ENCODE results near the gene FCRLB.
"Not testable (repeated sequence)": the region's sequence is repeated elsewhere in the genome, so short reads cannot be mapped to it uniquely, and the experiment has no call there.

The FCRLB gene, protein sequence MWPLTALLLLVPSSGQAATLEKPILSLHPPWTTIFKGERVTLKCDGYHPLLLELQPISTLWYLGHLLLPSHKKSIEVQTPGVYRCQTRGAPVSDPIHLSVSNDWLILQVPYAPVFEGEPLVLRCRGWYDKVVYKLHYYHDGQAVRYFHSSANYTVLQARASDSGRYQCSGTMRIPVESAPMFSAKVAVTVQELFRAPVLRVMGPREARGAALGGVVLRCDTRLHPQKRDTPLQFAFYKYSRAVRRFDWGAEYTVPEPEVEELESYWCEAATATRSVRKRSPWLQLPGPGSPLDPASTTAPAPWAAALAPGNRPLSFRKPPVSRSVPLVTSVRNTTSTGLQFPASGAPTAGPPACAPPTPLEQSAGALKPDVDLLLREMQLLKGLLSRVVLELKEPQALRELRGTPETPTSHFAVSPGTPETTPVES

DNA sequence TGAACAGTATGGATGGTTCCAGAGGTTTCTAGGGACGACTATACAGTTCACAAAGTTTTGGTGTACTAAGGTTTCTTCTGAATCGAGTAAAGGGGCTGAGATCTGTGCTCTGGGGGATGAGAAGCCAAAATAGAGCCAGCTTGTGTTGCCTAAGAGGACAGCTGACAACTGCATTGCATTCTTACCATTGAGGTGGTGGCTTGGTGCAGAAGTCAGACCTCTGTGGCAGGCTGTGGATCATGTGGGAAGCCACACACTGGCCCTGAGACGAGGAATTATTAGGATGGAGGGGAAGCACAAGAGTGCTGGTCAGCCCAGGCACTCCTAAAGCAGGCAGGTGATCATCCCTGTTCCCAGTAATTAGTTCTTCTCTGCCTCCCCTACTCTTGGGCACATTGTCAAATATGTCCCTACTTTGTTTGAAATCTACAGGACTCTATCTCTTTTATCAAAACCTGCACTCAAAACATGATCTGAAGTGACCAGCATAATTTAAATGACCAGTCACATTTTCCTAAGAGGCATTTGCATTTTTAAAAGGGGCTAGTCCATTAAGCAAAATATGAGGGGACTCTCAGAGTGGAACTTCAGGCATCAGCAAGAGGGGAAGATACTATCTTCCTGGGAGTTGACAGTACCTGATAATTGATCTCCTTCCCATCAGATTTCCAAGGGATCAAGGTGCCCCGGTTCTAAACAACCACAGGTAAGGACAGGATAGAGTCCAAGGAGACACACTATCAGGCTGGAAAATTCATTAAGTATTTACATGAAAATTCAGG, at the start of gene FCRLB:
Gene FCRLB, plus strand, starts transcription at position 589 of the 782 bp plus-strand sequence. CDS start 1,129 bp downstream, outside the sequence.
- DNase-seq (ENCODE audit: low read depth) = no peak

DNA sequence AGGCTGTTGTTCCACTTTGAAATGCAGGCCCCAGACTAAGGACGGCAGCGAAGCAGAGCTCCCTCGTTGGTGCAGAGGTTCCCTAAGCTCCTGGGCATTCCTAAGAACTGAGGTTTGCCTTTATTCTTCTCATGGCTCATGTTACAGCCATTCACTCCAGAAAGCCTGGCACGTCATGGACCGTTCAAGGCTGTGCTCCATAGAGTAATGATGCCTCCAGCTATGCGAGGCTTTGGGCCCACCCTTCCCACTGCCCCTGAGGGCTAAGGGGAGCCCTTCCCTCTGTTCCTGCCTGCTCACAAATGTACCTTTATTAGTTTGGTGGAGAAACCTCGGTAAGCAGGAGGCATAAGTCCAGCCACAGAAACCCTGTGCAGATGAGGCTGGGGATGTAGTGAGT, 47.9 kb upstream of the FCRLB start:
- not testable (repeated sequence) for DNase-seq (ENCODE audit: low read depth)

DNA sequence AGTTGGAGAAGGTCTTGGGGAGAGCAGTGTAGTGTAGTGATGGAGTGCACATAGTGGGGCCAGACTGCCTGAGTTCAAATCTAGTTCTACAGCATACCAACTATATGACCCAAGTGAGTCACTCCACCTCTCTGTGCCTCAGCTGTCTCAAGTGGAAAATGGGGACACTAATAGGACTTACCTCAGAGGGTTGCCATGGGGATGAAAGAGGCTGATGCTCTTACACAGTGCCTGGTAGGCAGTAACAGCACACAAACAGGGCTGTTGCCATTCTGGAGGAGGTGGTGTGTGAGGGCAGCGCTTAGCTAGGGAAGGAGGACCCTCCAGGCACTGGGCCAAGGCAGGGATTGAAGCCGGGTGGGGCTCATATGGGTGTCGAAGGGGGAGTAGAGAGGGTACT, 46.9 kb upstream of the FCRLB start:
- DNase-seq (ENCODE audit: low read depth) = not testable (repeated sequence)

DNA sequence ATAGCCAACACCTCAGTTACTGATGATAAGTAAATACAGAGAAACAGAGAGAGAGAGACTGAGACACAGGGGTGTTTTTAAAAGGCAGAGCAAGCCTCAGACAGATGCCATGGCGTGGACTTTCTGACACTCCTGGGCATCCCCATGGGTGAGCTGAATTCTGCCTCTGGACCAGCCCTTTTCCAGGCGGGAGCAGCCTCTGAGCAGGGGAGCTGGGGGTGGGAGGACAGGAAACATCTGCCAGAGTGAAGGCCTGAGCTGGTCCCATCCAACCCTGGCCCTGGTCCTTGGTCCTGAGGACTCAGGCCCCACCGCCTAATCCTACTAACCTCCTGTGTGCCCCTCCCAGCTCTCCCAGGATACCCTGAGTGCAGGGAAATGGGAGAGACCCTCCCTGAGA, 46.4 kb upstream of the FCRLB start:
- not testable (repeated sequence) for DNase-seq (ENCODE audit: low read depth)

DNA sequence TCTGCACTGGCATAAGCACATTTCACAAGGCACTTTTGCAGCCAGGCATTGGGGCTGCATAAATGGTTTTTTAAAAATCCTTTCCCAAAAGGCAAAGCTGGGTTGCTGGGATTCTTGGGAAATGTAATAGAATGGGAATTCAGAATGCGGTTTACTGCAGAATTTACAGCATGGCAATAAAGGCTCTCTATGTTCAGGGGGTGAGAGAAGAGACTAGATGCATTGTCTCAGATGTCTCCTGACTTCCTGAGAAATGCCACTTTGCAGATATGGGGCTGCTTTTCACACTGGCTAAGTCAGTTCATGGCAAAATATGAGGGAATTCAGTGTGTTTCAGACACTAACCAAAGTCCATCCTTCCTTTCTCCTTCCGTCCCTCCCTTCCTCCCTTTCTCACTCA, 44.9 kb upstream of the FCRLB start:
- DNase-seq (ENCODE audit: low read depth) = no peak

DNA sequence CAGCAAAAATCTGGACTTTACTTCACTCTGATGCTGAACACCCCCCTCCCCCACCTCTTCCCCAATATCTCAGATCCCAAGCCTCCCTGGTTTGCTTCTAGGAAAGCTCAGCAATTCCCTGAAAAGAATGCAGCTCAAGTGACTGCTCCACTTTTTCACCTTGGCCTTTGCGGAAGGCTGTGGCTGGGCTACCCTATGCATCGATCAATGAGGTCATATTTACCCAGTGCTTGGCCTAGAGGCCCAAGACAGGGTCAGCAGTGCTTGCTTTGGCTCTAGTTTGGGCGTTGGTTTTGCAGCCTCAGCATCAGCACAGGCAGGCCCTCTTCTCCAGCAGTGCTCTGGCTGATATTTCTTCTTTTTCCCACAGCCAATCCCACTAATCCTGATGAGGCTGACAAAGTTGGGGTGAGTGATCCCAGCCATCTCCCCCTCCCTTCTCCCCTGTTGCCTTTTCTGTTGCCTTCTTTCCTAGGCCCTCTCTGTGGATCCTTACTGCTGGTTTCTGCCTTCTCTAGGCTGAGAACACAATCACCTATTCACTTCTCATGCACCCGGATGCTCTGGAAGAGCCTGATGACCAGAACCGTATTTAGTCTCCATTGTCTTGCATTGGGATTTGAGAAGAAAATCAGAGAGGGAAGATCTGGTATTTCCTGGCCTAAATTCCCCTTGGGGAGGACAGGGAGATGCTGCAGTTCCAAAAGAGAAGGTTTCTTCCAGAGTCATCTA, 44.2 kb upstream of the FCRLB start:
- no peak for DNase-seq (ENCODE audit: low read depth)

DNA sequence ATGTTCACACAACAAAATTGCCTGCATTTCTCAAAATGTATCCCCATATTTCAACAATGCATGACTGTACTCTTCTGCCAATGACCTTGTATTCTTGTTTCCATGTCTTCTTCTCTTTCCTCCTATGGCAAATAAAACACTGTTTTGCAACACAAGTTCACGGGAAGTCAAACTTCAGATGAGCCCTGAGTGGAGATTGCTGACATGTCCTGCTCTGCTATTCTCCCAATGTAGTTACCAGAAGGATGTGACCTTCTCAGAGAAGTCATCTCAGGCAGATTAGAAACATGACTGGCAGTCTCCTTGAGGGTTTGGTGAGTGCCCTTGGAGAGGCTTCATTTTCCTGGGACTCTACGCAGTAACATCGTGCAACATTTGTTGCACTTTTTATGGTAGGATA, 42.8 kb upstream of the FCRLB start:
- DNase-seq (ENCODE audit: low read depth) = no peak

DNA sequence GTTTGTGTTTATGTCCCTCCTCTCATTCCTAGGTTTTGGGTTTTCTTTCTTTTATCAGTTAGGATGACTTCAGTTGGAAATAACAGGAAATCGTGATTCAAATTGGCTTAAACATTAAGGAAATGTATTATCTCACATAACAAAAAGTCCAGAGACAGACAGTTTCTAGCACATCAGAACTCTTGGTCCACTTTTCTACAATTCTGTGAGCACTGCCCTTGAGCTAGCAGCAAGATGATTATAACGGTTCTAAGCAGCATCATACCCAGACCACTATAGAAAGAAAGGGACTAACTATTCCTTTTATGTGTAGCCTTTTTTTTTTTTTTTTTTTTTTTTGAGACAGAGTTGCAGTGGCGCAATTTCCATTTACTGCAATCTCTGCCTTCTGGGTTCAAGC, 39.5 kb upstream of the FCRLB start:
- DNase-seq (ENCODE audit: low read depth) = no peak

DNA sequence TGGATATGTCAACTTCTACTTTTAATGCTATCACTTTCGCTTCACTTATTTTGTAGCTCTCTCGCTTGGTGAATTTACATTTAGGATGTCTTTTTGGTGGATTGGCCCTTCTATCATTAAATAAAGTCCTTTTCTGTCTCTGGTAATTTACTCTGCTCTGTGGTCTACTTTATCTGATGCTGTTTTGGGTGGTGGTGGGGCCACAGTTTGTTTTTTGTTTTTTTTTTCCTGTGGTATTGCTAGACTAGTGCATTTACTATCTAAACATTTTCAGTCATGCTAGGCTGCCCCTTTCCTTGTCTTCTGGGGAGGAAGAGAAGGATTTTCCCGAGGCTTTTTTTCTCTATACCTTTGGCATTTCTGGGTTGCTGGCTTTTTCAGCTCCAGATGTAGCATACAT, 32.4 kb upstream of the FCRLB start:
- no peak for DNase-seq (ENCODE audit: low read depth)

DNA sequence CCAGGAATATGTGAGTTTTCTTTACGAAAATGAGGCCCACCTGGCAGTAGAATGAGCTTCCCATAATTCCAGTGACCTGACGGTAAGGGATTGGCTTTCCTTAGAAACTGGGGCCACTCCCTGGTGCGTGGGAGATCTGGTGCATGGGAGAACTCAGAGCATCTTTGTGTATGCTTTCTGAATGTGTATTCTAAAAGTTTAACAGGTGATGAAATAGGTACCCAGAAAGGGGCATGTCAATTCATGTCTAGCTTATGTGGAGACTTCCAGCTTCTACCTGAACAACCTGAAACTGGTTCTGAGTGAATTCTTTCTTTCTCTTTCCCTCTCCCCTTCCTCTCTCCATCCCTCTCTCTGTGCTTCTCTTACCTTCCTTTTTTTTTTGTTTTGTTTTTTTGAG, 29.5 kb upstream of the FCRLB start:
- no peak for DNase-seq (ENCODE audit: low read depth)

DNA sequence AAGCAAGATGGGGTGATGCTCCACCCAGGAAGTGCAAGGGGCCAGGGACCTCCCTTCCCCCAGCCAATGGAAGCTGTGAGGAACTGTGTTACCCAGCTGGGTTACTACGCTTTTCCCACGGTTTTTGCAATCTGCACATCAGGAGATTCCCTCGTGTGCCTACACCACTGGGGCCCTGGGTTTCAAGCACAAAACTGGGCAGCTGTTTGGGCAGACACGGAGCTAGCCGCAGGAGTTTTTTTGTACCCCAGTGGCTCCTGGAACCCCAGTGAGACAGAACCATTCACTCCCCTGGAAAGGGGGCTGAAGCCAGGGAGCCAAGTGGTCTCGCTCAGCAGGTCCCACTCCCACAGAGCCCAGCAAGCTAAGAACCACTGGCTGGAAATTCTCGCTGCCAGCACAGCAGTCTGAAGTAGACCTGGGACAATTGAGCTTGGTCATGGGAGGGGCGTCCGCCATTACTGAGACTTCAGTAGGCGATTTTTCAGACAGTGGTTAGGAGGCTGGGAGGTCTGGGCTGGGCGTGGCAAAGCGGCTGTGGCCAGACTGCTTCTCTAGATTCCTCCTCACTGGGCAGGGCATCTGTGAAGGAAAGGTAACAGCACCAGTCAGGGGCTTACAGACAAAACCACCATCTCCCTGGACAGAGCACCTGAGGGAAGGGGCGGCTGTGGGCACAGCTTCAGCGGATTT, 28.2 kb upstream of the FCRLB start:
- DNase-seq (ENCODE audit: low read depth) = not testable (repeated sequence)

DNA sequence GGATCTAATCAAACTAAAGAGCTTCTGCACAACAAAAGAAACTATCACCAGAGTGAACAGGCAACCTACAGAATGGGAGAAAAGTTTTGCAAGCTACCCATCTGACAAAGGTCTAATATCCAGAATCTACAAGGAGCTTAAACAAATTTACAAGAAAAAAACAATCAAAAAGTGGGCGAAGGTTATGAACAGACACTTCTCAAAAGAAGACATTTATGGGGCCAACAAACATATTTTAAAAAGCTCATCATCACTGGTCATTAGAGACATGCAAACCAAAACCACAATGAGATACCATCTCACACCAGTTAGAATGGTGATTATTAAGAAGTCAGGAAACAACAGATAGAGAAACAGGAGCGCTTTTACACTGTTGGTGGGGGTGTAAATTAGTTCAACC, 23.0 kb upstream of the FCRLB start:
- DNase-seq (ENCODE audit: low read depth) = not testable (repeated sequence)

DNA sequence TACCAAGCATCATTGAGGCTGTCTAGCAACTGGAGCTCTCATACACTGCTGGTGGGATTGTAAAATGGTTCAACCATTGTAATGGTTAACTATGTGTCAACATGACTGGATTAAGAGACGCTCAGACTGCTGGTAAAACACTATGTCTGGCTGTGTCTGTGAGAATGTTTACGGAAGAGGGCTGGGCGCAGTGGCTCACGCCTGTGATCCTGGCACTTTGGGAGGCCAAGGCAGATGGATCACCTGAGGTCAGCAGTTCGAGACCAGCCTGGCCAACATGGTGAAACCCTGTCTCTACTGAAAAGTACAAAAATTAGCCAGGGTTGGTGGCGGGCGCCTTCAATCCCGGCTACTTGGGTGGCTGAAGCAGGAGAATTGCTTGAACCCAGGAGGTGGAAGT, 19.1 kb upstream of the FCRLB start:
- no peak for DNase-seq (ENCODE audit: low read depth)

DNA sequence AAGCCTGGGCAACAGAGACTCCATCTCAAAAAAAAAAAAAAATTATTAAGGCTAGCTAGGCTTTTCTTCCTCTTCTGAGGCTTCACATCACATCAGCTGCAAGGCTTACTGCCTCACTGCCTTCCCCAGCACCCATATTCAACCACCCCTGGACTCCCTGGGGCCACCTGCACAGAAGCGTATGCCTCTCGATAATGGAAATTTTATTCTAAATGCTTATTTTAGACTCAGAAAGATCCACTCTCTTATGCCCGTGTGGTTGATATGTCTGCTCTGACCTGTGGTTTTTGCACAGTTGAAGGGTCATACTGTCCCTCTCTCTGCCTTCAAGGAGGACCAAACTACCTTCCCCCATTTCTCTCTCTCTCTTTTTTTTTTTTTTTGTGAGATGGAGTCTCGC, 15.8 kb upstream of the FCRLB start:
- no peak for DNase-seq (ENCODE audit: low read depth)

DNA sequence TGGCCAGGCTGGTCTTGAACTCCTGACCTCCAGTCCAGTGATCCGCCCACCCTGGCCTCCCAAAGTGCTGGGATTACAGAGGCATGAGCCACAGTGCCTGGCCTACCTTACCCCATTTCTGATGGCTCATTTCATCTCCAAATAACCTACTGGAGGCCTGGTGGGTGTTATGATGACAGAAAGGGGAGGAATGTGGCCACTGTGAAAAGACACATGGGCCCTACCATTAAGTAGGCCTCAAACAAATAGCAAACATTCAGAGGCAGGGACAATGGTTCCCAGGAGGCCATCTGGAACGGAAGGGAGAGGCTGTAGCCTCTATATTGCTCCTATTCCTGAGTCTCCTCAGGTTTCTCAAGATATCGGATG, 15.2 kb upstream of the FCRLB start:
- no peak for DNase-seq (ENCODE audit: low read depth)

DNA sequence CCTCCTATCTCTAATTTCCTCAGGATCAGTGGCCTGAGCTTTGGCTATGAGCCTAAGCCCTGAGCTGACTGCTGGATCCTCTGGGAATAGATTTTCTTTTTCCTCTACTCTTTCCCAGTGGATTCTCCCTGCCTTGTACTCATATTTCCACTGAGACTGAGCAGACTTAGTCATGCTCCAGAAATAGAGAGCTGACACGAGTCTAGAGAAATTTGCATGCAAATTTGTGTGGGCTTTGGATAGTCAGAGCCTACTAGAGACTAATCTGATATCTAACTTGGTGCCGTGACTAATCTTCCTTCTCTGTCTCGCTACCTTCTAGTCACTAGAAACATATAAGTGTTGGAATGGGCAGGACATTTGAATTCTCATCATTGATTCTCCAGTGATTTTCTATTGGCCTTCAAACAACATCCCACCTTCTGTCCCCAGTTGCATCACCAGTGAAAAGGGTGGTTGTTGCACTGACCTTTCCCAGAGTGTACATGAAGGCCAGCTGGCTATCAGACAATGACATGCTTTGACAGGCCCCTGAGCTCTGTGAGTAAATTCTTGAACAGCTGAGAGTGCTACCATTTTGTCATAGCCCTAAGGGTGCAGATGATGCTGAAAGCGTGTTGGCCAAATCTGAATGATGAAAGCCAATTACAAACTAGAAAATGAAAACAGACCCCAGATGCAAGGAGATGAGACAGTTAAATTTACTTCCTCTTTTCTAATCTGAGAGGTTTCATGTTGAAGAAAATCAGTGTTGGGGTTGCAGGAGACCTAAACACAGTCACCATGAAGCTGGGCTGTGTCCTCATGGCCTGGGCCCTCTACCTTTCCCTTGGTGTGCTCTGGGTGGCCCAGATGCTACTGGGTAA, 14.6 kb upstream of the FCRLB start, which contains the start of gene FCRLA:
Gene FCRLA, plus strand, starts transcription at position 748 of the 866 bp plus-strand sequence. Its CDS starts 36 bp downstream, at position 784.
- no peak for DNase-seq (ENCODE audit: low read depth)

DNA sequence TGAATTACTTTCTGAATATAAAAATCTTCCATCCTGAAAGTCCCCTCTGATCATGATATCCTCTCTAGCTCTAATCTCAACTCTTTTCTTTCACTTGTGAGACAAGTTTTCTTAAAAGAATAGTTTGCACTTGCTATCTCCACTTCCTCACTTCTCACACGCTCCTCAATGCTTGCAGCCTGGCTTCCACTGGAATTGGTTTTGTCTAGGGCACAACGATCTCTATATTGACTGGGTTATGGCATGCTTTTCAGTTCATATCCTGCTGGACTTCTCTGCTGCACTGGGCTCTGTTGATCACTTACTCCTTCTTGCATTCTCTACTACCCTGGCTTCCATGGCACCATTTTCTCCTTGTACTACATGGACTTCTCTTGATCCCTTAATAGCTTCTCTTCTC, 13.8 kb upstream of the FCRLB start:
- DNase-seq (ENCODE audit: low read depth) = no peak

DNA sequence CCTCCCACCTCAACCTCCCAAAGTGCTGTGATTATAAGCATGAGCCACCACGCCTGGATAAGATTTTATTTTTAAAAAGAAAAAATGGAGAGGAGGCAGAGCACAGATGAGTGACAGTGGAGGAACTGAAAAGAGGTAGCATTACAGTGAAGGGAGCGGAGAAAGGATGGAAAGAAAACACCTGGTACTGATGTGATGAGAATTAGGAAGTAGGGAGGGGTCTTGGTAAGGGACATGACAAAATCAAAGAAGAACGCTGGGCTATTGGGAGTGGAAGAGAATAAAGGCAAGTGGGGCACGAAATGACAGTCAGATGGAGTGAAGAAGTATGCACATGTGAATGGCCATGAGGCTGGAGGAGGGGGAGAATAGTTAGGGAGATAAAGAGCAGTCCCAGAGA, 12.0 kb upstream of the FCRLB start:
- no peak for DNase-seq (ENCODE audit: low read depth)

DNA sequence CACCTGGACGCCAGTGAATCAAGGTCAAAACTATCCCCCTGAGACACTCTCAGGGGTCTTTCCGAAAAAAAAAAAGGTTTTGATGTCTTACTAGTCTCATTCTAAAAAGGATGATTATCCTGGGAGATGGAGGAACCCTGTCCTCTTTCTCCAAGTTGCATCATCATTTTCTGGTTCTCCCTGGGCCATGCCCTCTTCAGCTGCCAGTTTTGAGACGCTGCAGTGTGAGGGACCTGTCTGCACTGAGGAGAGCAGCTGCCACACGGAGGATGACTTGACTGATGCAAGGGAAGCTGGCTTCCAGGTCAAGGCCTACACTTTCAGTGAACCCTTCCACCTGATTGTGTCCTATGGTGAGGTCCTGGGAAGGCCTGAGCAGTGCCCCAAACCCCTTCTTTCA, 10.8 kb upstream of the FCRLB start:
- DNase-seq (ENCODE audit: low read depth) = no peak

DNA sequence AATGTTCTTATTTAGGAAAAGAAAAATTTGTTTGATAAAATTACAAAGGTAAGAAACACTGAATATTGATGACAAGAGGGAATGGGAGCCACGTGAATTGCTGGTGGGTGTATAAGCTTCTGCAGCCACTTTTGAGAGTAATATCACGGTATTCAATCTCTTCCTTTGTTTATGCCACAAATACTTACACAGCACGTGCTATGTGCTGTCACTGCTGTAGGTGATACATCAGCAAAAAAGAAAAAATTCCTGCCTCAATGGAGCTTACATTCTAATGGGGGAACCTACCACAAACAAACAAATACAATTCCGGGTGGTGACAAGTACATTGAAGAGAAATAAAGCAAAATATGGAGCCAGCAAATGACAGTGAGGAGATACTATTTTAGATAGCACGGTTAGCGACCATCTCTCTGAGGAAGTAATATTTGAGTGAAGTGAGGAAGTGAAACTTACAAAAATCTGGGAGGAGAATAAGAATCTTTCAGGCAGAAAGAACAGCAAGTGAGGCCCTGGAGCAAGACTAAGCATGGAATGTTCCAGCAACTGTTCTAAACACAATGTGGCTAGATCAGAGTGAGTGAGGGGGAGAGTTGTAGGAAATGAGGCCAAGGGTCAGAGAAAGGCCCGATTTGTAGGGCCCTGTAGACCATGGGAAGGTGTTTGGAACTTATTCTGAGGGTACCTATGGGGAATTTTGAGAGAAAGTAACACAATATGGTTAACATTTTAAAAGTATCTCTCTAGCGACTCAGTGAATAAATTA, 2.6 kb upstream of the FCRLB start:
- DNase-seq (ENCODE audit: low read depth) = no peak

DNA sequence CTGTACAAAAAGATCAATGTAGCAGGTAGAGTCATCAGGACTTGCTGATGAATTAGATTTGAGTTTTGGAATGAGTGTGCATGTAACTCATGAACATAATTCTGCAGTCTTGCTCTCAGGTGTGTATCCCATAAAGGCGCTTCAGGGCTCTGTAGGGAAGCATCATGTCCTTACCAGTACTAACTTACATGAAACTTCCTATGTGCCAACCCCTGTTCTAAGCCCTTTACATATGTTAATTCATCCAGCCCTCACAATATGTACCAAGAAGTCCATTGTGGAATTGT, 2.1 kb upstream of the FCRLB start:
- DNase-seq (ENCODE audit: low read depth) = no peak
